OCI-LY7 (cell line): ENCODE results near the gene SPAG16.

ENCODE experiments used
- CTCF ChIP-seq: fragments of 200-600 bp; sonication (generic); conservative IDR thresholded peaks from 2 replicates; pipeline ENCODE4 v1.5.1; 2014; ENCODE audit warnings: mild to moderate bottlenecking, antibody characterized with exemption, low read length, moderate library complexity, mixed read lengths
- EZH2phosphoT487 ChIP-seq: fragments of 200-600 bp; sonication (generic); IDR thresholded peaks from 2 replicates; pipeline ENCODE4 v1.6.1; 2018; ENCODE audit warnings: low read depth, borderline replicate concordance, mild to moderate bottlenecking, mixed run types, antibody characterized with exemption, low read length, moderate library complexity, mixed read lengths

GRCh38 chr2:213425618-213426017, 141.4 kb downstream of the SPAG16 start:
- TF ChIP-seq CTCF: no peak
- no peak for TF ChIP-seq EZH2phosphoT487
